HCT116 (cell line): Measurements from ENCODE around the gene C21orf91. TPM values are rescaled to one million over a fixed set of nuclear protein-coding genes. Genes with fewer than 3 reads are reported as not detected.

Source experiments
- ATAC-seq: fragments of 200-7000 bp; cut with Tn5 transposase; 2 replicates; pipeline ENCODE4 v1.9.1; 2020; ENCODE audit warnings: mild to moderate bottlenecking, moderate library complexity
- BruUV-seq: library from RNA; stranded (reverse); fragments of 400-500 nt; replicated peaks from 2 replicates; lab custom pipeline; 2021; lab: Mats Ljungman, UMichigan
- CTCF ChIA-PET: fragments of 300-600 bp; sonication (Branson Sonifier 250); formaldehyde crosslinking; loops from one replicate; lab custom pipeline; 2021; ENCODE audit warnings: antibody characterized with exemption; lab: Charles Lee
- POLR2A ChIA-PET: fragments of 300-600, 350-600 bp; sonication (Branson Sonifier 250); formaldehyde crosslinking; loops from one replicate; lab custom pipeline; 2021; ENCODE audit warnings: antibody characterized with exemption; lab: Charles Lee
- RAD21 ChIA-PET, 2 experiments: fragments of 300-600 bp; sonication (Branson Sonifier 250); formaldehyde crosslinking; loops; one replicate each; lab custom pipeline; 2023; ENCODE audit warnings: low total read pairs in 2 of 2; ENCODE audit not compliant: uncharacterized antibody in 2 of 2, unreplicated experiment in 2 of 2, low non-redundant PET in 1 of 2; lab: Charles Lee
- DNase-seq: peaks from one replicate; pipeline ENCODE4 v3.0.0-alpha.2; 2010; ENCODE audit warnings: low read depth, low spot score
- H2AFZ ChIP-seq: fragments of 200-600 bp; shearing (Covaris generic), sonication (generic); 2 replicates; pipeline ENCODE4 v1.6.1; 2017; ENCODE audit warnings: low read depth, mixed run types, mixed read lengths, antibody characterized with exemption, low read length; ENCODE audit not compliant: poor library complexity, severe bottlenecking
- H3K27ac ChIP-seq: 2 replicates; pipeline ENCODE4 v1.5.1; 2012; ENCODE audit warnings: low read depth, low read length
- H3K27me3 ChIP-seq: fragments of 200-600 bp; sonication (generic); 2 replicates; pipeline ENCODE4 v1.6.1; 2016; ENCODE audit warnings: mixed run types, low read length, mixed read lengths; ENCODE audit not compliant: insufficient read depth
- H3K36me3 ChIP-seq, 2 experiments: fragments of 200-500 bp in 1 of 2; fragments of 200-600 bp in 1 of 2; sonication (Bioruptor generic) in 1 of 2; sonication (generic) in 1 of 2; 2 replicates each; pipeline versions ENCODE4 v1.5.1 to v1.6.1; 2014 to 2016; ENCODE audit warnings: low read length in 2 of 2, inconsistent platforms in 1 of 2, mixed read lengths in 1 of 2, mixed run types in 1 of 2; ENCODE audit not compliant: insufficient read depth in 2 of 2, control insufficient read depth in 1 of 2
- H3K4me1 ChIP-seq, 2 experiments: fragments of 200-600 bp in 1 of 2; sonication (generic) in 1 of 2; 2 replicates each; pipeline versions ENCODE4 v1.5.1 to v1.6.1; 2012 to 2017; ENCODE audit warnings: low read length in 2 of 2, inconsistent platforms in 1 of 2, mild to moderate bottlenecking in 1 of 2, mixed read lengths in 1 of 2, mixed run types in 1 of 2, moderate library complexity in 1 of 2; ENCODE audit not compliant: insufficient read depth in 2 of 2, control insufficient read depth in 1 of 2
- H3K4me2 ChIP-seq: fragments of 200-600 bp; sonication (generic); 2 replicates; pipeline ENCODE4 v1.6.1; 2017; ENCODE audit warnings: mixed run types, low read length, mixed read lengths
- H3K4me3 ChIP-seq, 2 experiments: fragments of 200-600 bp in 1 of 2; sonication (generic) in 1 of 2; replicated peaks in 1 of 2; 2 replicates each; pipeline ENCODE4 v1.5.1; 2011 to 2016; ENCODE audit warnings: low read length in 2 of 2, control low read depth in 1 of 2, low read depth in 1 of 2, mild to moderate bottlenecking in 1 of 2, mixed read lengths in 1 of 2, mixed run types in 1 of 2
- H3K79me2 ChIP-seq: fragments of 200-600 bp; sonication (generic); 2 replicates; pipeline ENCODE4 v1.6.1; 2017; ENCODE audit warnings: mild to moderate bottlenecking, mixed run types, low read length, moderate library complexity, mixed read lengths; ENCODE audit not compliant: insufficient read depth
- H3K9ac ChIP-seq: fragments of 200-600 bp; sonication (generic); 2 replicates; pipeline ENCODE4 v1.6.1; 2016; ENCODE audit warnings: low read length, mixed read lengths
- H3K9me2 ChIP-seq: fragments of 200-600 bp; sonication (generic), shearing (Covaris generic); 2 replicates; pipeline ENCODE4 v1.6.1; 2017; ENCODE audit warnings: mixed run types, mild to moderate bottlenecking, moderate library complexity; ENCODE audit not compliant: insufficient read depth
- H3K9me3 ChIP-seq, 2 experiments: fragments of 200-500 bp in 1 of 2; fragments of 200-600 bp in 1 of 2; sonication (Bioruptor generic) in 1 of 2; sonication (generic) in 1 of 2; 2 replicates each; pipeline ENCODE4 v1.6.1; 2014 to 2017; ENCODE audit warnings: low read length in 2 of 2, mixed read lengths in 2 of 2, inconsistent platforms in 1 of 2, low read depth in 1 of 2, mild to moderate bottlenecking in 1 of 2, mixed run types in 1 of 2, moderate library complexity in 1 of 2; ENCODE audit not compliant: control insufficient read depth in 1 of 2, insufficient read depth in 1 of 2
- H4K20me1 ChIP-seq: fragments of 200-600 bp; sonication (generic), shearing (Covaris generic); 2 replicates; pipeline ENCODE4 v1.6.1; 2017; ENCODE audit warnings: mixed run types, mild to moderate bottlenecking, moderate library complexity; ENCODE audit not compliant: insufficient read depth
- ATF3 ChIP-seq: IDR thresholded peaks from 2 replicates; pipeline ENCODE4 v1.6.1; 2012
- CBX3 ChIP-seq: IDR thresholded peaks from 2 replicates; pipeline ENCODE4 v1.6.1; 2012; ENCODE audit warnings: low read depth
- CEBPB ChIP-seq: IDR thresholded peaks from 2 replicates; pipeline ENCODE4 v1.6.1; 2012; ENCODE audit warnings: low read depth
- ELF1 ChIP-seq: IDR thresholded peaks from 2 replicates; pipeline ENCODE4 v1.6.1; 2012; ENCODE audit warnings: low read depth, borderline replicate concordance
- EZH2 ChIP-seq: fragments of 200-600 bp; sonication (generic); IDR thresholded peaks from 2 replicates; pipeline ENCODE4 v1.6.1; 2017; ENCODE audit warnings: antibody characterized with exemption, mixed run types
- EZH2phosphoT487 ChIP-seq: fragments of 200-600 bp; IDR thresholded peaks from 2 replicates; pipeline ENCODE4 v1.6.1; 2018; ENCODE audit warnings: antibody characterized with exemption, borderline replicate concordance
- FOSL1 ChIP-seq: IDR thresholded peaks from 2 replicates; pipeline ENCODE4 v1.6.1; 2012; ENCODE audit warnings: low read depth
- JUND ChIP-seq: IDR thresholded peaks from 2 replicates; pipeline ENCODE4 v1.6.1; 2012
- POLR2A ChIP-seq: IDR thresholded peaks from 2 replicates; pipeline ENCODE4 v1.7.0; 2011; ENCODE audit warnings: borderline replicate concordance; ENCODE audit not compliant: insufficient read depth, insufficient read length; ENCODE audit errors: extremely low read depth
- RAD21 ChIP-seq: IDR thresholded peaks from 2 replicates; pipeline ENCODE4 v1.6.1; 2012; ENCODE audit warnings: low read depth, mild to moderate bottlenecking
- REST ChIP-seq: IDR thresholded peaks from 2 replicates; pipeline ENCODE4 v1.6.1; 2012; ENCODE audit warnings: low read depth
- SIN3A ChIP-seq: IDR thresholded peaks from 2 replicates; pipeline ENCODE4 v1.6.1; 2012; ENCODE audit warnings: low read depth
- TCF7L2 ChIP-seq: IDR thresholded peaks from 2 replicates; pipeline ENCODE4 v1.7.0; 2011; ENCODE audit warnings: borderline replicate concordance, inconsistent platforms; ENCODE audit not compliant: insufficient read depth, insufficient read length; ENCODE audit errors: extremely low read depth
- YY1 ChIP-seq: IDR thresholded peaks from 2 replicates; pipeline ENCODE4 v1.6.1; 2011; ENCODE audit warnings: low read length, low read depth, moderate library complexity, mild to moderate bottlenecking; ENCODE audit not compliant: insufficient replicate concordance; ENCODE audit errors: extremely low read depth
- ZBTB33 ChIP-seq: IDR thresholded peaks from 2 replicates; pipeline ENCODE4 v1.6.1; 2011; ENCODE audit warnings: mild to moderate bottlenecking, low read length, moderate library complexity; ENCODE audit not compliant: insufficient replicate concordance; ENCODE audit errors: extremely low read depth
- ZFX ChIP-seq: fragments of 450-650 bp; IDR thresholded peaks from 2 replicates; pipeline ENCODE4 v1.6.1; 2017
- ZNF274 ChIP-seq: fragments of 200-500 bp; sonication (Bioruptor generic); IDR thresholded peaks from 2 replicates; pipeline ENCODE4 v1.6.1; 2014; ENCODE audit warnings: mild to moderate bottlenecking, low read depth, low read length, inconsistent platforms
- intact Hi-C: fragments of 100-400 bp; cut with micrococcal nuclease; formaldehyde crosslinking; loops from 2 replicates; pipeline ENCODE4 v1.10.0; 2022
- total RNA-seq: library from RNA; stranded (reverse); gene quantifications from one replicate; pipeline ENCODE4 v1.2.1, GENCODE V29; 2021; ENCODE audit not compliant: unreplicated experiment

Gene C21orf91
- total RNA-seq, 1 experiment from 2014 or later, result 17.7 TPM

- RAD21 ChIA-PET, result no interaction called here
- no peaks in the 10 kb centered on the region for H4K20me1 ChIP-seq
- no peaks in the 10 kb centered on the region for H3K27me3 ChIP-seq
- H3K36me3 ChIP-seq, result peaks cover 0 to 13% of the 10 kb centered on the region in 2 experiments; a peak in 2 of 4 replicates
- H3K4me3 ChIP-seq, result no peak overlapping the region
- CTCF ChIA-PET, result no interaction called here
- BruUV-seq, result no TSS peak
- POLR2A ChIA-PET, result no interaction called here
- H3K4me1 ChIP-seq, result no peaks in the 10 kb centered on the region
- ATAC-seq, result no peak
- no peak overlapping the region for H3K9ac ChIP-seq
- H3K4me2 ChIP-seq, result no peak overlapping the region
- H3K9me3 ChIP-seq, result no peaks in the 10 kb centered on the region
- no peak overlapping the region for H2AFZ ChIP-seq
- intact Hi-C loops, result no loop called here
- peaks cover 5% of the 10 kb centered on the region; the same call in 1 of the 2 replicates for H3K79me2 ChIP-seq
- no peak for DNase-seq
- H3K9me2 ChIP-seq, result no peaks in the 10 kb centered on the region
- TF ChIP-seq EZH2 (no peak), ELF1 (no peak), POLR2A (no peak), CBX3 (no peak), REST (no peak), JUND (no peak), FOSL1 (no peak), RAD21 (no peak)
- H3K27ac ChIP-seq, result no peak overlapping the region
Observed at GRCh38 chr21:17797967-17798366, 21.2 kb downstream of the C21orf91 start.

GRCh38 chr21:17796503-17796902 lies 22.7 kb downstream of the C21orf91 start:
- ATAC-seq (no peak), DNase-seq (no peak)
- ChIA-PET POLR2A (no interaction called here), CTCF (no interaction called here), RAD21 (no interaction called here)
- Histone ChIP-seq H3K9me3 (no peaks in the 10 kb centered on the region), H4K20me1 (no peaks in the 10 kb centered on the region), H3K27ac (no peak overlapping the region), H3K79me2 (peaks cover 5% of the 10 kb centered on the region; the same call in 1 of the 2 replicates), H3K4me2 (no peak overlapping the region), H3K4me3 (no peak overlapping the region), H3K9me2 (no peaks in the 10 kb centered on the region), H3K27me3 (no peaks in the 10 kb centered on the region), H3K36me3 (peaks cover 0 to 13% of the 10 kb centered on the region in 2 experiments; a peak in 2 of 4 replicates), H2AFZ (no peak overlapping the region), H3K9ac (no peak overlapping the region), H3K4me1 (no peaks in the 10 kb centered on the region)
- no TSS peak for BruUV-seq
- intact Hi-C loops, result no loop called here
- no peak for TF ChIP-seq EZH2phosphoT487
- no peak for TF ChIP-seq TCF7L2
- TF ChIP-seq ZBTB33, result no peak
- no peak for TF ChIP-seq POLR2A
- no peak for TF ChIP-seq ZNF274
- TF ChIP-seq EZH2, result no peak
- TF ChIP-seq YY1, result no peak
- no peak for TF ChIP-seq ZFX
- no peak for TF ChIP-seq ATF3
- TF ChIP-seq CBX3, result no peak
- TF ChIP-seq CEBPB, result no peak
- no peak for TF ChIP-seq SIN3A
- TF ChIP-seq RAD21, result no peak
